CD4-positive, alpha-beta T cell treated with Interferon gamma for 1 hour (primary cell): ENCODE measurements around the gene EHD1.

Source experiments
- DNase-seq: peaks from one replicate; pipeline ENCODE4 v3.0.0-alpha.2; 2020

The EHD1 gene

DNA sequence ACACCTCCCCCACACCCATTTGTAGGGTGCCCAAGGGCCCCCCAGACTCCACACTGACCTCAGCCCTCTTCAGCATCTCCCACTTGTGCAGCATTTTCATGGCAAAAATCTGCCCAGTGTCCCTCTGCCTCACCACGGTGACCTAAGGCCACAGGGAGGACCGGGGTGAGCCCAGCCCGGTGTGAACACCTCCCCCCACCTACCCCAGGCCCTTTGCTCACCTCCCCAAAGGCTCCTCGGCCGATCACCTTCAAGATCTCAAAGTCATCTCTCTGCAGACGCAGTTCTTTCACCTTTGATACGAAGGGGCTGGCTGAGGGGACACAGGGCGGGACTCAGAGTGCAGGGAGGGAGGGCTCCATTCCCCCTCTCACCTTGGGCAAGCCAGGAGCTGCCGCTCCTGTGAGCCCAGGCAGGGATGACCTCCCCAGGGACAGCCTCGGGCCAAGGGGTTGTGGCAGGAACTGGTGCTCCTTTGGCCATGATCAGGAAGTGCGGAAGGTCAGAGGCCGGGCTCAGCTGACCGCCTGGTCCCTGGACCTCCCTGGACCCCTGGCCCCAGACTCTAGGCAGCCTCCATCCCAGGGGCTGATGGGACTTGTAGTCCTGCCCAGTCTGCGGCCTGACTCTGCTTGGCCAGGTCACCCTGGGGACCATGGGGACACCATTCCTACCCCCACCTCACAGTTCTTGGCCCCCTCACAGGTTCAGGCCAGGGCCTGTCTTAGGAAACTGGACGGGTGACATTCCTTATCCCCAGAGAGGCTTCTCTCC is 36.6 kb downstream of the EHD1 start:
- DNase-seq = no peak

DNA sequence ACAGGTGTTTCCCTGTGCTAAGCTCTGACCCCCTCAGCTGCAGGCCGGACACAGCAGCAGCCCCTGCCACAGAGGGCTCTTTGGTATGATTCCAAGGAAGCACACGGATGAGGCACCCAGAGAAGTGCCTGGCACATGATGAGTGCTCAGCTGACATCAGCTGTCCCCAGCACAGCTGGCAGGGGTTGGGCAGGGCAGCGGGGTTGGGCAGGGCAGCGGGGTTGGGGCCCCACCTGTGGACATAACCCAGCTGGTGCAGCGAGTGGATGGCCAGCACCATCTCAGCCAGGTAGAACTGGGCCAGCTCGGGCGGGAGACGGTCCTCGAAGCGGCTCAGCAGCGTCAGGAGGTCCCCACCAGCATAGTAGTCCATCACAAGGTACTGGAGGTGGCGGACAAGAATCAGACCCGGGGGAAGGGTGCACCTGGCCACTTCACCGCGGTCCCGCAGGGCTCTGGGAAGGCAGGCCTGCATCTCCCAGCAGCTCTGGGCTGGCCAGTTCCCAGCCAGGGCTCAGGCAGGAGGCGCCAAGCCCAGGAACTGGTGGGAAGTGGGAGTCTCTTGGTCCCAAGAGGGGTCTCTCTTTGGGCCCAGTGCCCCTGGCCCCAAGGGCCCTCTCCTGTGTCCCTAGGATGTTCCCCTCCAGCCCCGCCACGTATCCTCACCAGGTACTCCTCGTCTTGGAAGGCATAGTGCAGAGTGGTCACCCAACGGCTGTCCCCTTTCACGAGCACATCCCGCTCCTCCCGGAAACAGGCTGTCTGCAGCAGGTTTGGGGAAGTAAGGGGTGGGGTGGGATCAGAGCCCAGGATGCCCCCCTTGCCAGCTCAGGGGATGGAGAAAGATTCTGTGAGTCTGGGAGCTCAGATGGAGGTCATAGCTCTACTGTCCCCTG is 38.3 kb downstream of the EHD1 start:
- DNase-seq = no peak

DNA sequence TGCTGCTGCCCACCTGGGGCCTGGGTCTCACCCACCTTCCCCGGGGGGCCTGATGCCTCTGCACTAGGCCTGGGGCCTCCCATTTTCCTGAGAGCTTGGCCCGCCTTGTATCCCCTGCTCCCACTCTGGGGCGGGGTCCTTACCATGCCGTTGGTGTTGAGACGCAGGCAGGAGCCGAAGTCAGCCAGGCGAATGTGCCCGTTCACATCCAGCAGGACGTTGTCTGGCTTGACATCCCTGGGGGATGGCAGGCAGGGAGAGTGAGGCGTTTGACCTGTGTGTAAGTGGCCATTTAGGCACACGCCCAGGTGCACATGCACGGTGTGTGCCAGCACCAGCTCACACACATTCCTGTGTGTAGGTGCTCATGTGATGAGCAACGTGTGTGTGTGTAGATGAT is 39.1 kb downstream of the EHD1 start:
- DNase-seq = no peak

DNA sequence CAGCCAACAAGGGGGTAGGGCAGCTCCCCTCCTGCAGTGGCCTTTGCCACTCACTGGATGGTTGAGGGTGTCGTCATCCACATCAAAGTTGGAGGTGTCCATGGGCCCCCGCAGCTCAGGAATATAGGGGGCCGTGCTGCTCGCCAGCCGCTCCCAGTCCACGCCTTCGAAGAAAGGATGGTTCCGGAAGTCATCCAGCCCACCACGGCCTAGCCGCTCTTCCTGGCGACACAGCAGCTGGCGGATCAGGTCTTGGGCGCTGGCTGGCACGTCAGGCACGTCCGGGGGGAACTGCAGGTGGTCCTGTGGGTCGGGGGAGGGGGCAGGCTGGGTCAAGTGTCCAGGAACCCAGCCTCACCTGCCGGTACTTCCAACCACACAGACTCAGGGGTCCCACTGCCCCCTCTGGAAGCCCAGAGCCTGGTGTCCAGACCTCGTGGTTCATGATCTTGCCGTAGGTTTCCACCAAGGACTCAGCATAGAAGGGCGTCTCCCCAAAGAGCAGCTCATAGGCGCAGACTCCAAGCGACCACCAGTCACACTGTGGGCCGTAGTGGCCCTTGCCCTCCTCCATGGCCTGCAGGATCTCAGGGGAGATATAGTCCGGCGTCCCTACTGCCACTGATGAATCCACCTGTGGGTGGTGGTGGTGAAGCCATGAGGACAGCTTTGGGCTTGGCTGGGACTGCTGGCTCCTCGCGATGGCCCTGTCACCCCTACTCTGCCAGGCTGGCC is 39.7 kb downstream of the EHD1 start:
- no peak for DNase-seq

DNA sequence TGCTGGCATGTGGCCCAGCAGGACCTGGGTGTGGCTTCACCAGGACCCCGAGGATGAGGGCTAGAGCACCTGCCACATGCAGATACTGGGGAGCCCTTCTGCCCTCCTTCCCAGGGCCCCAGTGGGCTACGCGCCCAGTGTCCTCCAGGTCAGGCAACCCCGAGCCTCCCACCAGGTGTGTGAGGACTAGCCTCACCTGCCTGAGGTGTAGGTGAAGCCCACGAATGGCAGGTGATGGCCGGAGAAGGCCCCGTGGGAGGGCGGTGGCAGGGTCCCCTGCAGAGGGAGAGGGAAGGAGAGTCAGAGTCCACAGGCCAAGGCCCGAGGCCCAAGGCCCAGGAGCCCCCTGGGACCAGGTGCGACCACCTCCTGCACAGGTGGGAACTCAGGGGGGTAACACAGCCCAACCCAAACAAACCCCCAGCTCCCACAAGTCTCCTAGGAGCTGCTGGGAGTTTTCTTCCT is 40.5 kb downstream of the EHD1 start:
- no peak for DNase-seq

DNA sequence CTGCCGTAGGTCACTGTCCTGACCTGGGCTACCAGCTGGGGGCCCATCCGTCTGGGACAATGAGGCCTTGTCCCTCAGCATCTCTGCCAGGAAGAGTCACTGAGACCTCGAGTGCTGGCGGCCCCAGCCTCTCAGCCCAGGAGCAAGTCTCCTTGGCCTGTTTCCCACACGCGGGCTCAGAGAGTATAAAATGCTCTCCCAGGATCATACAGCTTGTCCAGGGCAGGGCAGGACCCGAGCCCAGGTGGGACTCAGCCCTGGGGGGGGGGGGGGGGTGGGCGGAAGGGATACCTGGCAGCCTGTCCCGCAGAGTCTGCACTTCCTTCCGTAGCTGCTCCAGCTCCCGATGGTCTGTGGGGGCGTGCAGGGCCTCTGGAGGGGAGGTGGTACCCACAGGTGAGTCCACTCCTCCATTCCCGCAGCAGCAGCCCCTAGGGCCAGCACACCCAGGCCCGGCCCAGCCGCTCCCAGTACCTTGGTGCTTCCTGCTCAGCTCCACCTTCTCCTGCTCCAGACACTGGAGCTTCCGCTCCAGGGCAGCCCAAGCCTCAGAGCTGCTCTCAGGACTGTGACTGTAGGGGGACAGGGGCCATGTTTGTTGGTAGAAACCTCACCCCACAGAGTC is 41.9 kb downstream of the EHD1 start:
- no peak for DNase-seq

DNA sequence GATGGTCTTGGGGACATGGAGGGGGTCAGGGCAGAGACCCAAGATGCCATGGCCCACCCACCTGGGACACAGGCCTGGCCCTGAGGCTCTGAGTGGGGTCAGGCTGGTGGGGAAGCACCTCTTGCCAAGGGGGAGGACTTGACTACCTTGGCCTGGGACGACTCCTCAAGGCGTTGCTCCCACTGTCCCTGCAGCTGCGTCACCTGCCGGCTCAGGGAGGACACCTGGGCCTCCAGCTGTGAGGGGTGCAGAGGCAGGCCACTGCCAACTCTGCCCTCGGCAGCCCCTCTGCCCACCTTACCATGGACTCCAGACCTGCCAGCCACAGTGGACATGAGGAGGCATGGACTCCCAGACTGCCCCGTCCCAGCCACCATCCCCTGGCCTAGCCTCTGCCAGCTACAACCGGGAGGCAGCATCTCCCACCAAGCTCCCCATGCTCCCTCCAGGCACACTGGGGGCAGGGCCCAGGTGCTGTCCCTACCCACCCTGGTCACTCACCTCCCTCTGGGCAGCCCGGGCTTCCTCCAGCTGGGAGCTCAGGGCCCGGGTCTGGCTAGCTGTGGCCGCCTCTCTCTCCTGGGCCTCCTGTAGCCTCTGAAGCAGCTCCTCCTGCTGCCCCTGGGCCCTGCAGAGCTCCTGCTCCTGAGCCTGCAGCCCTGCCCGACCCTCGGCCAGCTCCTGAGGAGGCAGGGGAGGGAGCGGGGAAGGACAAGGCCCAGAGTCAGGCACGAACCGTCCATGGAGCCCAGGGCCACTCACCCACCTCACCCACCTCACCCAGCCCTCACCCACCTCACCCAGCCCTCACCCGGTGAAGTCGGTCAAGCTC is 42.6 kb downstream of the EHD1 start:
- DNase-seq = no peak

DNA sequence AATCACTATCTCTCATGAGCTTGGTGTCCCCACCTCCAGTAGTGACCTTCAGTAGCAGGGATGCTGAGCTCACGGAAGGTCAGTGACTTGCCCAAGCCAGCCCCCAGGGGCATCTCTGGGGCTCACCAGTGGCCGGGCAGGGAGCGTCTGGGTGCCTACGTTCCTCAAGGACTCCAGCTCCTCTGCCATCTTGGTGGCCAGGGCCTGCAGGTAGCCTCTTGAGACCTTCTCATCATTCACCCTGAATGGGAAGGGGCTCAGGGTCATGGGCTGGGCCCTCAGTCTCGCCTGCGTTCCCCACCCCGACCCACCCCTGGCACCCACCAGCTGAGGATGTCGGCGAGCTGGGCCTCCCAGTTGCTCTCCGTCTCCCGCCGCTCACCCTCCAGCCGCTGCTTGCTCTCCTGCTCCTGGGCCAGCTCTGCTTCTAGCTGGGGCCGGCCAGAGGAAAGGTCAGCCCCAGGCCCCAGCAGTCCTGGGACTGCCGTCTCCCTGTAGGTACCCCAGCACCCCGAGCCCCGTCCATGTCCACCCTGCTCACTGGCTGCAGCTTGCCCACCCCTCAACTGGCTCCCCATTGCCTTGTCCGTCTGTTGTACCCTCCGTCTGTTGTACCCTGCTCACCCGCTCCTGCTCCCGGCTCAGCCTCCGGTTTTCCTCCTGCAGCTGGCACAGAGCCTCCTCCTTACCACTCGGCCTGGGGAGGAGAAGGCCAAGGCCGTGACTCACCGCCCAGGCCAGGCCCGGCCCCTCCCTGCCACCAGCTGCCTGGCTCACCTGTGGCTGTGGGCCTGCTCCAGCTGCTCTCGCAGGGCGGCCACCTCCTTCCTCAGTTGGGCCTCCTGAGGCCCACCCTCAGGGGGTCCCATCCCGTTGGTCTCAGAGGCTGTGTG is 43.5 kb downstream of the EHD1 start:
- no peak for DNase-seq

DNA sequence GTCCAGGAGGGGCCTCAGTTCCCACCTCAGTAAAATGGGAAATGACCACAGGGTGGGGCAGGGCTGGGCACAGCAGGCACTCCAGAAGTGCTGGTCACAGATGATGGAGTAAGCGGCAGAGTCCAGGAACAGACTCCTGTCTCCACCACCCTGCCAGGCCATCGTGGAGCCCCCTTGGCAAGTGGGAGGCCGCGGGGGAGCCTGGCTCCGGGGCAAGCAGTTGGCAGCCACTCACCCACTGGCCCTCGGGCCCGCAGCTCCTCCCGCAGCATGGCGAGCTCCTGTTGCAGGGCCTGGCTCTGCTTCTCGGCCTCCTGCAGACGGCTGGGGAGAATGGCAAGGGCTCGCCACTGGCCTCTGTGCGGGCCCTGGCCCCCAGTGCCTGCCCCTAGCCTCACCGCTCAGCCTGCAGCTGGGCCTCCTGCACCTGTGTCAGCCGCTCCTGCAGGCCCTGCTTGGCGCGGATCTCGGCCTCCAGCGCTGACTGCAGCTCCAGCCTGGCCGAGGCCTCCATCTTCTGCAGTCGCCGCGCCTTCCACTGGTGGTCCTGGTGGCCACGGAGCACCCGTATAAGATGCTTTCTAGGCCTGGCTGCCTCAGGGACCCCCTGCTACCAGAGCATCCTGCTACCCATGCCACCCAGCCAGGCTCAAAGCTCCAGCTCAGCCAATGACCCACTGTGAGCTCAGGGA is 44.2 kb downstream of the EHD1 start:
- no peak for DNase-seq

DNA sequence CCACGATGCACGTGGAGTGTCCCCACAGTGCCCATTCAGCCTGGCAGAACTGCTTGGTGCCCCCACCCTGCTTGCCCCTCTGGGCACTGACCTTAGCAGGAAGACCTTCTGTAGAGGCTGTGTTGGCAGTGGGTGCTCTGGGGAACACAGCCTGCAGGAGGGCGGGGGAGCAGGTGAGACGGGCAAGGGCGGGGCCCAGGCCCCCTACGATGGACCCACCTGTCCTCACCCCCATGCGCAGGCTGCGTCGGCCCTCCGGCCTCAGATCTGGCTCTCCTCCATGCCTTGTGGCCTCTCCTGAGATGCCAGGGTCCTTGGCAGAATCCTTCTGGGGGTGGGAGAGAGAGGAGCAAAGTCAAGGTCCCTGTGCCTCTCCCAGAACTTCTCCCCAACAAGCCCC is 44.9 kb downstream of the EHD1 start:
- DNase-seq = no peak

DNA sequence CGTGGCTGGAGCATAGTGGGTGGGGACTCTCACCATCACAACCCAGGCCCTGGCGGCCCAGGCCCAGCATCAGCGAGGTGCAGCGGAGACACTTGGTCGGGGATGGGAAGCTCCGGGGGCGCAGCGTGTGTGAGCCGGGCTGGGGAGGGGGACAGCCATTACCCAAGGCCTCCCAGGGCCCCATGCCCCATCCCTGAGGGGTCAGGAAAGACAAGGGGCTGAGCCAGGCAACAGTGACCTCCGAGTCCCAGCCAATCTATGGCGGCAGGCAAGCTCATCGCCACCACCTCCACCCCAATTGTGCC is 45.3 kb downstream of the EHD1 start:
- DNase-seq = no peak

DNA sequence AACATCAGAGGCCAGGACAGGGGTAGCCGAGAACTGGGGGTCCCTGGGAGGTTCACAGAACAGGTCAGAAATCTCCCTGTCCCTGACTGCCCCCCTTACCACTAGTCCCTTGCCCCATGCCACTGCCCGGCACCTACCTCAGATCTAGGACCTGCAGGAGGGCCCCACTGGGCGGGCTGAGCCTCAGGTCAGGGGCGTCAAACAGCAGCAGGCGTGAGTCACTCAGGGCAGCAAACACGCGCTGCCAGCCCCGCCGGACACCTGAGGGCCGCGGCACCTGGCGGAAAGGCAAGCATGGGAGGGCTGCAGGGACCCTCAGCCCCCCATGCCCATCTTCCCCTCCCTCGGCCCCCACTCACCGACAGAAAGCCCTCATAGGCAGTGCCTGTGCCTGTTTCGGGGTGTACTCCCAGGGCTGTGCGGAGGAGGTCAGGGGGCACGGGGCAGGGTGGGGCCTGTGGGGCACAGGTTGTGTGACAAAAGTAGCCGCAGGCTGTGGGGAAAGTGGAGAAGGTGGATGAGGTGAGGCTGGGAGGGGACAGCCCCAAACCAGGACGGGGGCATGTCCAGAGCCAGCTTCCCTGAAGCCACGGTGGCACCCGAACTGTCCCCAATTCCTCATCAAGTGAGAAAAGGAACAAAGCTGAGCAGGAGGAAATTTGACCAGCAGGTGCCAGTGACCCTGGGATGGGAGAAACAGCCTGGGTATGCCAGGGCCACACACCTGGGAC is 45.8 kb downstream of the EHD1 start:
- no peak for DNase-seq

DNA sequence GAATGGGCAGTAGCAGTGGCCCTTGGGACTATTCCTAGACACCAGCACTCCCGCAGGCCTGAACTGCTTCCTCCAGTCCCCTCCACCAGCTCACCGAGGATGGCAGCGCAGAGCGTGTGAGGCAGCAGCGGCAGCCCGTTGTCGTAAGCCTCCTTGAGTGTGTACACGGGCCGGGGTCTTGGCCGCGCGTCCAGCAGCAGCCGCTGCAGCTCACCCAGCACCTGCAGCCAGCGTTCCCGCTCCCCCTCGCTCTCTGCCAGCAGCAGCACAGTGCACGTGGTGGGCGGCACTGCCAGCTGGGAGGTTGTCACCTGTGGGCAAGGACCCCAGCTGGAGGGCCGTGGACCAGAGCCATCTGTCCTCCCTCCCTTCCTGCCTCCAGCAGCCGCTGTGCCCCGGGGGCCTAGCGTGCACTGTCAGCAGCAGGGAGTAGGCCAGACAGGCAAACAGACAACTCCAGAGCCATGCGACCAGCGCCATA is 47.0 kb downstream of the EHD1 start:
- DNase-seq = no peak

DNA sequence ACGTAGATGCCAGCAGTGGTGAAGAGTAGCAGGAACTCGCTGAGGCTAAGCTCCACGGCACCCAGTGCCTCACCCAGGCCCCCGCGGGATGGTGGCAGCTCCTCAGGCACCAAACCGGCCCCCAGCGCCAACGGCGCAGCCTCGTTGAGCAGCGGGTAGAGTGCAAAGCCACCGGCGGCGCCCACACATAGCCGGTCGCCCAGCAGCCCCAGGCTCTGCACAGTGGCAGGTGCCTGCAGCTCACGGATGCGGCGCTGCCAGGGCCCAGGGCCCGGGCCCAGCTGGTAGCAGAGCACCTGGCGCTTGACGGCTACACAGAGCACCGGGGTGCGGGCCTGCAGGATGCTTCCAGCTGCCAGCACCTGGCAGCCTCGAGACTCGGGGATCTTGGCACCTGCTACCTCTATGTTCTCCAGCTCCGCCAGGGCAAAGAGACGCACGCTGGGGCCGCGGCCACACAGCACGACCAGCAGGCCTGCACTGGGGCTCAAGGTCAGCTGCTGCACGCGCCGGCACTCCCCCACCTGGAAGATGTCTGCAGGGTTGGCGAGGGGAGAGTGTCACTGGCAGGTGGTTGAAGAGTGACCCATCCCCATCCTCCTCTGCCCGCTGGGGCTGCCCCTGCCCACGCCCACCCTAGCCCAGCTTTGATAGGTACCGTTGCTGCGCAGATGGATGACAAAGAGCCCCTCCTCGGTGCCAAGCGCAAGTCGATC is 48.7 kb downstream of the EHD1 start:
- DNase-seq = no peak

DNA sequence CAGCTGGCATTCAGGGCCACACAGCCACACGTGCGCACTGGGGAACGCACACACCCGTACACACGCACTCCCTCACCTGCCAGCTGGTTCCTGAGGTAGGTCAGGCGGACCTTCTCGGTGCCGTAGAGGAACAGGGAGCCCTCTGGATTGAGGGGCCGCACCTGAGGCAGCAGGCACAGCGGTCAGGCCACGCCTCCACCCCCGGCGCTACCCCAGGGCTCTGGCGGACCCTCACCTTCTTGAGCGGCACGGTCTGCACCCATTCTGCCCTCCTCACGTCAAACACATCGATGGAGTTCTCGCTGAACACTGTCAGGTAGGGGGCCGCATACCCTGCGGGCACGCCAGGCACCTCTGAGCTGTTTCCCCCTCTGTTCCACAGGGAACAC is 51.0 kb downstream of the EHD1 start:
- no peak for DNase-seq

DNA sequence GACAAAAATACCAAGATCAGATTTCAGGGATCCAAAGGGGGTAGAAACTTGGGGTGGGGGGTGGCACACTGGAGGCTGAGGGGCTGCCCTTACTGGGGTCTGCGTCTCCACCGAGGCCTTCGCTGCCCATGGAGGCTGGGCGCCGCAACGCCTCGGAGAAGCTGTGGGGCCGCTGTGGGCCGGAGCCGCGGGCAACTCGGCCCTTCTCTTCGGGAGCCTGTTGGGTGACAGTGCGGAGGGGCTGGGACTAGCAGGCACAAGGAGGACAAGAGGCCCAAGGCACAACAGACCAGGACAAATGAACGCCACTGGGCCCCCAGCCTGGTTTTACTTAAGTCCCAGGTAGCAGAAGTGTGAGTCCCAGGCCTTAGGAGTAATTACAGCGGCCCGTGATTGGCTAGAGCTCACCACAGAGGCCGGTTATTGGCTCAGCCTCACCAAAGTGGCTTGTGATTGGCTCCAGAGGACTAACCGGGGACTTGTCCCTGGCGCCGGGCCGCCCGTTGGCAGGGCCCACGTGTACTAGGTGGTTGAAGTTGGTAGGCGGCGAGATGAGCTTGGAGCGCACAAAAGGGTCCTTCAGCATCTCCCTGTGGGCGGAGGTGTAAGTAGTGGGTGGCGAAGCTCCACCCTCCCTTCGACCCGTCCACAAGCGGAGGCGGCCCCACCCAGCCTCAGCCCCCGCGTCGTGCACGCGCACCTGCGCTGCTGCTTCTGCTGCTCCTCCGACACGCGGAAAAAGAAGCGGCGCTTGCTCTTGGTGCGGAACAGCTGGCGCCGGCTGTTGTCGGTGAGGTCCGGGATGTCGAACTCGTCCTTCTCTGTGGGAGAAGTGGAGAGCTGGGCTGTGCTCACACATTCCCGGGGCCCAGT is 51.6 kb downstream of the EHD1 start:
- DNase-seq = no peak

DNA sequence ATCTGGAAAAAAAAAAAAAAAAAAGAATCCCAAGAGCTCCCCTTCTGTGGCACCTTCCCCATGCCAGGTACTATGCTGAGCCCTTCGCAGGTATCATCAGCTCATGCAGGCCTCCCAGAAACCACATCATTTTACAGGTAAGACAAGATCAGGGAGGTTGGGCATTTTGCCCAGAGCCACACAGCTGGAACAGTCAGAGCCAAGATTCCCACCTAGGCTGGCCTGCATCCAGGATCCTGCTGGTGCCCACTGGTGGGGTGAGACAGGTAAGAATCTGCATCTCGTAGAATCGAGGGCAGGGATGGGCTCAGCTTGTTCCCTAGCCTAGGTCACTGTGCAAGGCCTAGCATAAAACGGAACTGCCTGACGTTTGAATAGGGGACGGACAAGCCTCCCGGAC is 52.4 kb downstream of the EHD1 start:
- no peak for DNase-seq

DNA sequence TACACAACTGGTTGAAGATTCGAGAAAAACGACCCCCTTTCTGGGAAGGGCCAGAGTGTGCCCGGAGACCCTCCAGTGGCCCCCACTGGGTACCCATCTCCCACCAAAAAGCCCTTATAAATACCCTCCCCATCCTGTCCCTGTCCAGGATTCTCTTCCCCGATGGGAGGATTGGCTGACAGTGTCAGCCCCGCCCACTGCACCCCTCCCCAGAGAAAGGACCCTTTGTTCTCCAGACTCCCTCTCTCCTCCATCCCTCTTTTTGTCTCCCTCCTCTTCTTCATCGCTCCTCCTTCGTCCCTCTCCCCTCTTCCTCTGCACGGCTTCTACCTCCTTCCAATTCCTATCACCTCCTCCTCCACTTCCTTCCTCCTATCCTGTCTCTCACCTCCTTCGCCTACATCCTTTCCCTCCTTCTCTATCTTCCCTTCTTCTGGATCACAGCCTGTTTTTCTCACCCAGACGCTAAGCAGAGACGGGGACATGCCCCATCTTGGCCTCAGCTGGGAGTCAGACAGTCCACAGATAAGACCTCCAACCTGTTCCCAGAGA is 54.8 kb downstream of the EHD1 start:
- no peak for DNase-seq
